IMR-90 (cell line): ENCODE data around the gene HDHD3.

Experiments
- SMC3 ChIP-seq: fragments of 150-350 bp; IDR thresholded peaks from 2 replicates; pipeline ENCODE4 v1.6.1; 2016; ENCODE audit warnings: low read depth, mild to moderate bottlenecking, antibody characterized with exemption, low read length, moderate library complexity
- TF ChIP-seq, protein P1 (sequence below): conservative IDR thresholded peaks from 2 replicates; pipeline ENCODE4 v1.5.1; 2012; ENCODE audit warnings: mild to moderate bottlenecking, low read depth, low read length, improper control_type of control experiment

DNA sequence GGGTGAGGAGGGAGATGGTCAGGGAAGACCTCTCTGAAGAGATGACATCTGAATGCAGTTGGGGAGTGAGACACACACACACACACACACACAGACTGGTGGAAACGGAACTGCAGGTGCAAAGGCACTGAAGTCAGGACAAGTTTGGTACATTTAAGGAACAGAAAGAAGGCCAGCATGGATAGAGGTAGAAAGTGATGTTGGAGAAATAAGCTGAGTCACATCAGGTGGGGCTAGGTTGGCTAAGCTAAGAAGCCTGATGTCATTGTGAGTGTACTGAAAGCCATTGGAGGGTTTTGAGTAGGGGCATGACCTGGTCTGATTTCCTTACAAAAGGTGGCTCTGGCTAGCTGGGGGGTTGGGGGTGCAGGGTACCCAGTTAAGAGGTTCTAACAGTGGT is 24.4 kb downstream of the HDHD3 start:
- TF ChIP-seq, protein P1, sequence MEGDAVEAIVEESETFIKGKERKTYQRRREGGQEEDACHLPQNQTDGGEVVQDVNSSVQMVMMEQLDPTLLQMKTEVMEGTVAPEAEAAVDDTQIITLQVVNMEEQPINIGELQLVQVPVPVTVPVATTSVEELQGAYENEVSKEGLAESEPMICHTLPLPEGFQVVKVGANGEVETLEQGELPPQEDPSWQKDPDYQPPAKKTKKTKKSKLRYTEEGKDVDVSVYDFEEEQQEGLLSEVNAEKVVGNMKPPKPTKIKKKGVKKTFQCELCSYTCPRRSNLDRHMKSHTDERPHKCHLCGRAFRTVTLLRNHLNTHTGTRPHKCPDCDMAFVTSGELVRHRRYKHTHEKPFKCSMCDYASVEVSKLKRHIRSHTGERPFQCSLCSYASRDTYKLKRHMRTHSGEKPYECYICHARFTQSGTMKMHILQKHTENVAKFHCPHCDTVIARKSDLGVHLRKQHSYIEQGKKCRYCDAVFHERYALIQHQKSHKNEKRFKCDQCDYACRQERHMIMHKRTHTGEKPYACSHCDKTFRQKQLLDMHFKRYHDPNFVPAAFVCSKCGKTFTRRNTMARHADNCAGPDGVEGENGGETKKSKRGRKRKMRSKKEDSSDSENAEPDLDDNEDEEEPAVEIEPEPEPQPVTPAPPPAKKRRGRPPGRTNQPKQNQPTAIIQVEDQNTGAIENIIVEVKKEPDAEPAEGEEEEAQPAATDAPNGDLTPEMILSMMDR = no peak
- no peak for TF ChIP-seq SMC3
